ENCODE data around the gene OGFRL1. TPM values are rescaled to one million over a fixed set of nuclear protein-coding genes. Genes with fewer than 3 reads are reported as not detected.

The OGFRL1 gene
- total and polyA plus RNA-seq, 4 donors: 6.8 to 29.9 (median 17.7) TPM

DNA sequence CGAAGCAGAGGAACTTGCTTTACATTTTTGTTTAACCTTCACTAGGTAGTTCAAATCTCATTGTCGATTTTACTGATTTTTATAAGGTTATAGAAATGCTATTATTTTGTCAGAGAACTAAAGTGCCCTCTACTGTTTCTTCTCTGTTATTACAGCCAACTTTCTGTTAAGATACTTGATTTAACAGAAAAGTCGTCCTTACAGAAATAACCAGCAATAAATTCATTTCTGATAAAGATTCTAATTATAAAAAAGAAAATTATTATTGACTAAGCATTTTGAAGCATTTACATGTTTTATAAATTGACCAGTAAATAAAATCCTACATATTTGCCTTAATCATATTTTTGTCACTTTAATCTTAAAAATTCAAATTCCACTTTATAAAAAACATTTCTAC is 60.8 kb downstream of the OGFRL1 start:
- WGBS, 2 donors: 20 to 21% methylated on average over 3 of the region's 3 CpGs
- intact Hi-C loops (cut with DNase I): loop anchor here in 1 of 2 donors (5.0 to 10.0 kb wide), 2 partner anchors 152 to 335 kb away; no protein-coding TSS in a partner anchor
- peaks cover 0 to 3% of the 10 kb centered on the region in 2 donors for H3K36me3 ChIP-seq (ENCODE audit: control insufficient read depth in 1 of 2, insufficient read depth in 2 of 2, low read length in 1 of 2)
- no peaks in the 10 kb centered on the region for H3K27me3 ChIP-seq (ENCODE audit: control insufficient read depth in 1 of 2, insufficient read depth in 2 of 2, low read length in 1 of 2)
- no peak overlapping the region for H3K4me3 ChIP-seq (ENCODE audit: low read length in 2 of 2)
- H3K9me3 ChIP-seq (ENCODE audit: control insufficient read depth, low read length): no peaks in the 10 kb centered on the region
- H3K4me1 ChIP-seq (ENCODE audit: control insufficient read depth in 1 of 2, insufficient read depth in 2 of 2, low read length in 2 of 2): peaks cover 0 to 13% of the 10 kb centered on the region in 2 donors
- ATAC-seq (ENCODE audit: low FRiP score): peak; percentile 74
- no peak overlapping the region for H3K27ac ChIP-seq (ENCODE audit: low read depth in 1 of 2, low read length in 2 of 2)
- DNase-seq: no peak

DNA sequence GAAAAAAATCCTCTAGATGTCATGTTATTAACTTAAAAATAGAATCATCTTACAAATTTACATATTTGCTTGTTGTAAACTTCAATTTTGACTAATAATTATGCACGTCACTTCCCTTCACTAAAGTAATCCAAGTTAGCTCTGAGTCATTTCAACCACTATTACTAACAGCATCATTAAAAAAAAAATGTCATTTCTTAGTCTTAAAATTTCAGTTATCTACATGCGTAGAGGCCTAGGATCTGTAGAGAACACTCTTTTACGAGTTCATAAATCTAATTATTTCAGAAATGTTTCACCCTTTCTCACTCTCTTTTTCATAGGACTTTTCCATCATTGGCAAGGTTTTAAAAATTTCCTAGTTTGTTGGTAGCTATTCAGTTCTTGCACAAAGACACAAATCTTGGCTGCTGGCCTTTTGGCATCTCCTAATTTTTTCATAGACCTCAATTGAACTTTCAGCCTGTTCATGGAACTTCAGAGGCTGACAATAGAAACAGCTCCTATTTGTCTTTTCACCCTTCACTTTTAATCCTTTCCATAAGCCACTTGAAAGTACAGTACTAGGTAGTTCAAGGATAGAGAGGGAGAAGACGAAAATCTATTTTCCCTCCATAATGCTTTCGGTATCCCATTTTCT is 61.5 kb downstream of the OGFRL1 start:
- 4 to 7% methylated on average over 5 of the region's 5 CpGs for WGBS, 2 donors
- H3K27ac ChIP-seq (ENCODE audit: low read depth in 1 of 2, low read length in 2 of 2): no peak overlapping the region
- ATAC-seq (ENCODE audit: low FRiP score) (peak; percentile 76), DNase-seq (peak in 1 of 2 donors; percentile 50)
- peaks cover 0 to 10% of the 10 kb centered on the region in 2 donors for H3K4me1 ChIP-seq (ENCODE audit: control insufficient read depth in 1 of 2, insufficient read depth in 2 of 2, low read length in 2 of 2)
- no peaks in the 10 kb centered on the region for H3K27me3 ChIP-seq (ENCODE audit: control insufficient read depth in 1 of 2, insufficient read depth in 2 of 2, low read length in 1 of 2)
- intact Hi-C loops (cut with DNase I): loop anchor here in 1 of 2 donors (5.0 to 10.0 kb wide), 2 partner anchors 153 to 335 kb away; no protein-coding TSS in a partner anchor
- no peaks in the 10 kb centered on the region for H3K36me3 ChIP-seq (ENCODE audit: control insufficient read depth in 1 of 2, insufficient read depth in 2 of 2, low read length in 1 of 2)
- no peak overlapping the region for H3K4me3 ChIP-seq (ENCODE audit: low read length in 2 of 2)
- no peaks in the 10 kb centered on the region for H3K9me3 ChIP-seq (ENCODE audit: control insufficient read depth, low read length)

DNA sequence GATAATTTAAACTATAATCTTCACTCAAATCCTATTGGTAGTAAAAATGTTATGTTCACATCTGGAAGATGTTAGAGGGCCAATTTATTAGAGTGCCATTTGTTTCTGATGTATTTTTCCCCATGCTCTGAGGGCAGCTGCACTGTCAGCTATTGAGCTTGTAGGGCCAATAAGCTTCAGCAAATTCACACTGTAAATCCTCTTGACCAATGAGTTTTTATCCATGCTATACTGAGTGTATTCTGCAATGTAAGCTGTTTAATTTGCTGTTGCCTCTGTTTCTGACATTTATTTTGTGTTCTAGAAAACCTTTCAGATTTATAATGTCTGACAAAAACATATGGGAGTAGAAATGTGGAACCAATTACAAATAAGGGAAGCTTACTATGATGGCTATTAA is 62.6 kb downstream of the OGFRL1 start:
- intact Hi-C loops (cut with DNase I): no loop called here
- Histone ChIP-seq H3K4me1 (ENCODE audit: control insufficient read depth in 1 of 2, insufficient read depth in 2 of 2, low read length in 2 of 2) (peaks cover 0 to 10% of the 10 kb centered on the region in 2 donors), H3K27ac (ENCODE audit: low read depth in 1 of 2, low read length in 2 of 2) (peak overlapping the region; percentile 45 to 85), H3K4me3 (ENCODE audit: low read length in 2 of 2) (no peak overlapping the region), H3K9me3 (ENCODE audit: control insufficient read depth, low read length) (no peaks in the 10 kb centered on the region), H3K27me3 (ENCODE audit: control insufficient read depth in 1 of 2, insufficient read depth in 2 of 2, low read length in 1 of 2) (no peaks in the 10 kb centered on the region), H3K36me3 (ENCODE audit: control insufficient read depth in 1 of 2, insufficient read depth in 2 of 2, low read length in 1 of 2) (no peaks in the 10 kb centered on the region)
- DNase-seq (no peak), ATAC-seq (ENCODE audit: low FRiP score) (no peak)

All from aorta (tissue), 5 donors.